AG09319 (cell line): ENCODE data around the gene RAG1.
"Not testable (repeated sequence)": the region's sequence is repeated elsewhere in the genome, so short reads cannot be mapped to it uniquely, and the experiment has no call there.

Experiments used
- DNase-seq: peaks from one replicate; pipeline ENCODE4 v3.0.0-alpha.2; 2010; ENCODE audit warnings: low read depth; ENCODE audit errors: extremely low read depth
- TF ChIP-seq, protein P1 (sequence below): IDR thresholded peaks from 2 replicates; pipeline ENCODE4 v1.5.1; 2011; ENCODE audit warnings: low read depth, mild to moderate bottlenecking, inconsistent platforms, low read length, moderate library complexity

RAG1 gene

GRCh38 chr11:36567694-36568093 is at the start of gene RAG1:
Gene RAG1, plus strand, starts transcription at chr11:36568007. Its CDS starts 5,298 bp downstream, at chr11:36573305.
- DNase-seq = no peak
- TF ChIP-seq, protein P1, sequence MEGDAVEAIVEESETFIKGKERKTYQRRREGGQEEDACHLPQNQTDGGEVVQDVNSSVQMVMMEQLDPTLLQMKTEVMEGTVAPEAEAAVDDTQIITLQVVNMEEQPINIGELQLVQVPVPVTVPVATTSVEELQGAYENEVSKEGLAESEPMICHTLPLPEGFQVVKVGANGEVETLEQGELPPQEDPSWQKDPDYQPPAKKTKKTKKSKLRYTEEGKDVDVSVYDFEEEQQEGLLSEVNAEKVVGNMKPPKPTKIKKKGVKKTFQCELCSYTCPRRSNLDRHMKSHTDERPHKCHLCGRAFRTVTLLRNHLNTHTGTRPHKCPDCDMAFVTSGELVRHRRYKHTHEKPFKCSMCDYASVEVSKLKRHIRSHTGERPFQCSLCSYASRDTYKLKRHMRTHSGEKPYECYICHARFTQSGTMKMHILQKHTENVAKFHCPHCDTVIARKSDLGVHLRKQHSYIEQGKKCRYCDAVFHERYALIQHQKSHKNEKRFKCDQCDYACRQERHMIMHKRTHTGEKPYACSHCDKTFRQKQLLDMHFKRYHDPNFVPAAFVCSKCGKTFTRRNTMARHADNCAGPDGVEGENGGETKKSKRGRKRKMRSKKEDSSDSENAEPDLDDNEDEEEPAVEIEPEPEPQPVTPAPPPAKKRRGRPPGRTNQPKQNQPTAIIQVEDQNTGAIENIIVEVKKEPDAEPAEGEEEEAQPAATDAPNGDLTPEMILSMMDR = no peak

- TF ChIP-seq, protein P1 = no peak
- no peak for DNase-seq
Measured at GRCh38 chr11:36530840-36531239, 37.0 kb upstream of the RAG1 start.

DNA sequence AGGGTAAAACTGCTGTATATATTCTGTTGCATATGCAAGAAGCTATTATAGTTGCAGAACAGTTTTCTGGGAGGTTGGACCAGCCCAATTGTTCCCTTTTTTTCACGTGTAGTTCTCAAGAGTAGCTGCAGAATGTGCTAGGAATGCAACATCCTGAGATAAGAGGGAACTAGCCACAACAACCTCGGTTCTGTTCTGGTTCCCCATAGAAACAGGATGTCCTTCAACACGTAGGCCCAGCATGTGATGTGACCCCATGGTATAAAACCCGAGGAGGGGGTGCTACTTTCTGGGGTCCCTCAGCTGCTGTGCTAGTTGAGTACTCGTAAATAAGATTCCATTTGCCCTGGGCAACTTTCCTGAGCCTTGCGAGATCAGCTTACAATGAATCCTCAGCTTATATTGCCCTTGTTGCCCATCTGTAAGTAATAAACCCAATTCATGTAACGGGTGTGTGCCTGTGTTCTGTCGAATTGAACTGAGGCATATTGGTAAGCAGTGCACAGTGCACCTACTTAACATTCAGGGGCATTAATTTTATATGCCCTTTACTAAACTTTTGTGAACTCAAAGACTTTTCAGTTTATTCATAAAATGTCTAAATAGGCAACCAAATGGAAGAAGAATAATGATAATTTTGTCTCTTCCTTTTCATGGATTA is 34.7 kb upstream of the RAG1 start:
- DNase-seq = no peak

DNA sequence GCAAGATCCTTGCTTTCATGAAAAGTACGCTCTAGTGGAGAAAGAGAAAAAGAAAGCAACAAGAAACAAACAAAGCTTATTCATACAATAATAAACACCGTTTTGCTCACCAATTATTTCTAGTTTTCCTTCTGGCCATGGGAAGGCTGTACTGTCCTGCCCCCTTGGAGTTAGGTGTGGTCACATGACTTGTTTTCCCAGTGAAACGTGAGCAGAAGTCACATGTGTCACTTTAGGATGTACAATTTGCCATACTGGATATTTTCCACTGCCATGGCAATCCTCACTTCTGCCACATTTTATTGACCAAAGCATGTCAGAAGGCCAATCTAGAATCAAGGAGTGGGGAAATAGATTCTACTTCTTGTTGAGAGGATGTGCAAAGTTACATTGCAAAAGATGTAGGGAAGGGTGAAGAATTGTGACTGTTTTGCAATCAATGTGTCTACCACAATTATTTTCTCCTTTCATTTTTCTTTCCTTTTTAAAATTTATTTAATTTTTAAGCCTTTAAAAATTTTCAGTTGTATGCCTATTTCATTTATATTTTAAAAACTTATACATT is 33.4 kb upstream of the RAG1 start:
- no peak for DNase-seq
- TF ChIP-seq, protein P1 = no peak

More for the DNA sequence above, 34.7 kb upstream of the RAG1 start:
- TF ChIP-seq, protein P1 = no peak

DNA sequence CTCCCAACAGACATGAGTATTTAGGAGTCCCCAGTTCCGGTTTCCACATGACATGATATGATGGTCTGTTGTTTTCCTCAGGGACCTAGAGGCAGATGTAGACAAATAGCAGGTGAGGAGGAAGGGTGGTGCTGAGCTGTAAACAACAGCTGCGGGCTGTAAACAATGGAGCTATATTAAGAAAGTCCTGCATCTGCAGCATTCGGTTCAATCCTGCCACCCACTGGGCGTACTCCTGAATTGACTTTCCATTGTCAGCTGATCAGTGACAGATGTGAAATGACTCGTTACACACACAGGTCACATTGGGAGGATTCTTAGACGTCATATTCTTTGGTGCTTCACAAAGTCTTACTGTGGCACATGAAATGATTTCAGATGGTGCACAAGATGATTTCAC is 26.8 kb upstream of the RAG1 start:
- TF ChIP-seq, protein P1 = no peak; the same call in 1 of the 2 replicates
- no peak for DNase-seq

DNA sequence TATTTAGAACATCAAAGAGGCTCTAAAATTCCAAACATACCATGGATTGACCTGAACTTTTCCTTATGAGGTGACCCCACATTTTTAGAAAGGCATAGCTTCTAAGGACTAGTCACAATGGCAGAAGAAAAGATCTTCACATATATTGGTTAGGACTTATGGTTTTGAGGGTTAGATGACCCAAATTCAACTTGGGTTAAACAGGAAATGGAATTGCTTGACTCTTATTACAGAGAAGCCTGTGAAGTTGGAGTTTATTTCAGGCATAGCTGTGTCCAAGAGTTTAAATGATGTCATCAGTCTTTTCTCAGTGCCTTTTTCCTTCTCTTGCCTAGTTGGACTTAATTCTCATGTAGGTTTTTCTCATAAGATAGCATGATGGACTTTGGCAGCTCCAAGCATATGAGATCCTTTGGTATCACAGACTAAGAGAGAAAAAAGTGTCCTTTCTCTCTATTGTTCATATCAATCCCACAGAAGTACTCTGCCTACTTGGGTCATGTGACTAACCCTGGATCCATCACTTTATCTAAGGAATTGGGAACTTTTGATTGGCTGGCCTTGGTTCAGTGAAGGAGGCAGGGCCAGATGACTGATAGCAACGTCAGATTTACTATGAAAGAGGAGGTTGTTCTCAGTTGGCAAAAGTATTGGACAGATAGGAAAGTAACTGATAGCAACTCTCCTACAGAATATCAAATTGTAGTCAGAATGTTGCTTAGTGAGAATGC is 17.3 kb upstream of the RAG1 start:
- DNase-seq = no peak

GRCh38 chr11:36557390-36557789 is 10.4 kb upstream of the RAG1 start:
- not testable (repeated sequence) for DNase-seq

More for the DNA sequence above, 17.3 kb upstream of the RAG1 start:
- TF ChIP-seq, protein P1 = no peak
